ENCODE measurements around the gene PLOD3.

DNA sequence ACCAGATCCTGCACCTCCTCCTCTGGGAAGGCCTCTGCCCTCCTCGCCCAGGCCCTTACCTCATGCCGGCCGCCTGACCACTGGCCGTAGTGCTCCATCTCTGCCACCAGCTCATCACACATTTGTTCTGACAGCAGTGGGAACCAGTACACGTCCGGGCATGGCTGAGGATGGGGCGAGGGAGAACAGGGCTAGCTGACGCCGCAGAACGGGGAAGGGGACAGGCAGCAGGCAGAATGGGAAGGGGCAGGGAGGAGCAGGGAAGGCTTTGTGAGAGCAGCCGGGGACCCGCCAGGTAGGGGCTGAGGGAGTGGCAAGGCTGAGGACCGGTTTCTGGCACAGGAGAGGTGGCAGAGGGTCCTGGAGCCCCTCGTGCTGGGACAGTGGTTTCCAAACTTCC, 8.6 kb downstream of the PLOD3 start:
- TF ChIP-seq POLR2A (IDR thresholded peaks at IDR 0.05; ENCODE audit: low read depth, low read length) (no peak), PAX5 (IDR thresholded peaks at IDR 0.05; ENCODE audit: insufficient read depth, low read length, severe bottlenecking) (no peak), POLR2AphosphoS5 (IDR thresholded peaks at IDR 0.05; ENCODE audit: low read depth, low read length) (no peak), TAF1 (IDR thresholded peaks at IDR 0.05; ENCODE audit: low read depth, low read length) (no peak), SPI1 (IDR thresholded peaks at IDR 0.05; ENCODE audit: low read depth, low read length) (no peak)

Measured in GM12891 (cell line).